ENCODE measurements around the gene PNPLA1.

Gene PNPLA1

GRCh38 chr6:36290668-36291620 is 21.1 kb downstream of the PNPLA1 start:
- Mint-ChIP-seq H3K27ac (no peak overlapping the region), H3K9me3 (ENCODE audit: low read depth) (no peaks in the 10 kb centered on the region), H3K4me3 (no peak overlapping the region), H3K36me3 (no peaks in the 10 kb centered on the region), H3K27me3 (peaks cover under 1% of the 10 kb centered on the region), H3K4me1 (ENCODE audit: low read depth) (peaks cover 10% of the 10 kb centered on the region)

- H3K27me3 Mint-ChIP-seq, result no peaks in the 10 kb centered on the region
- no peaks in the 10 kb centered on the region for H3K36me3 Mint-ChIP-seq
- no peak overlapping the region for H3K27ac Mint-ChIP-seq
- H3K4me1 Mint-ChIP-seq (ENCODE audit: low read depth), result peaks cover 7% of the 10 kb centered on the region
- H3K9me3 Mint-ChIP-seq (ENCODE audit: low read depth), result no peaks in the 10 kb centered on the region
- no peak overlapping the region for H3K4me3 Mint-ChIP-seq
Measured at GRCh38 chr6:36292170-36292569, 22.3 kb downstream of the PNPLA1 start.

- no peaks in the 10 kb centered on the region for H3K36me3 Mint-ChIP-seq
- no peak overlapping the region for H3K27ac Mint-ChIP-seq
- no peaks in the 10 kb centered on the region for H3K4me1 Mint-ChIP-seq (ENCODE audit: low read depth)
- no peaks in the 10 kb centered on the region for H3K27me3 Mint-ChIP-seq
- H3K4me3 Mint-ChIP-seq, result no peak overlapping the region
- no peaks in the 10 kb centered on the region for H3K9me3 Mint-ChIP-seq (ENCODE audit: low read depth)
Measured at GRCh38 chr6:36296240-36296639, 26.4 kb downstream of the PNPLA1 start.

- H3K27me3 Mint-ChIP-seq, result no peaks in the 10 kb centered on the region
- no peaks in the 10 kb centered on the region for H3K36me3 Mint-ChIP-seq
- no peak overlapping the region for H3K4me3 Mint-ChIP-seq
- H3K27ac Mint-ChIP-seq, result no peak overlapping the region
- H3K4me1 Mint-ChIP-seq (ENCODE audit: low read depth), result no peaks in the 10 kb centered on the region
- H3K9me3 Mint-ChIP-seq (ENCODE audit: low read depth), result no peaks in the 10 kb centered on the region
Measured at GRCh38 chr6:36297051-36297450, 27.2 kb downstream of the PNPLA1 start.

- Mint-ChIP-seq H3K4me1 (ENCODE audit: low read depth) (no peaks in the 10 kb centered on the region), H3K4me3 (no peak overlapping the region), H3K27me3 (no peaks in the 10 kb centered on the region), H3K27ac (no peak overlapping the region), H3K9me3 (ENCODE audit: low read depth) (no peaks in the 10 kb centered on the region), H3K36me3 (no peaks in the 10 kb centered on the region)
Measured at GRCh38 chr6:36297511-36297910, 27.7 kb downstream of the PNPLA1 start.

- Mint-ChIP-seq H3K9me3 (ENCODE audit: low read depth) (no peaks in the 10 kb centered on the region), H3K27ac (no peak overlapping the region), H3K4me3 (no peak overlapping the region), H3K36me3 (no peaks in the 10 kb centered on the region), H3K4me1 (ENCODE audit: low read depth) (peaks cover 2% of the 10 kb centered on the region), H3K27me3 (no peaks in the 10 kb centered on the region)
Measured at GRCh38 chr6:36298027-36298426, 28.2 kb downstream of the PNPLA1 start.

- H3K36me3 Mint-ChIP-seq, result no peaks in the 10 kb centered on the region
- H3K27ac Mint-ChIP-seq, result no peak overlapping the region
- H3K4me3 Mint-ChIP-seq, result no peak overlapping the region
- H3K27me3 Mint-ChIP-seq, result no peaks in the 10 kb centered on the region
- H3K4me1 Mint-ChIP-seq (ENCODE audit: low read depth), result peaks cover 2% of the 10 kb centered on the region
- H3K9me3 Mint-ChIP-seq (ENCODE audit: low read depth), result no peaks in the 10 kb centered on the region
Measured at GRCh38 chr6:36301085-36301658, 31.3 kb downstream of the PNPLA1 start.

GRCh38 chr6:36301781-36302180 is 31.9 kb downstream of the PNPLA1 start:
- H3K36me3 Mint-ChIP-seq, result no peaks in the 10 kb centered on the region
- no peaks in the 10 kb centered on the region for H3K9me3 Mint-ChIP-seq (ENCODE audit: low read depth)
- H3K27ac Mint-ChIP-seq, result no peak overlapping the region
- no peak overlapping the region for H3K4me3 Mint-ChIP-seq
- peaks cover 2% of the 10 kb centered on the region for H3K27me3 Mint-ChIP-seq
- H3K4me1 Mint-ChIP-seq (ENCODE audit: low read depth), result peaks cover 2% of the 10 kb centered on the region

GRCh38 chr6:36302227-36302976 is 32.5 kb downstream of the PNPLA1 start:
- Mint-ChIP-seq H3K9me3 (ENCODE audit: low read depth) (no peaks in the 10 kb centered on the region), H3K4me3 (no peak overlapping the region), H3K27me3 (peaks cover 2% of the 10 kb centered on the region), H3K36me3 (no peaks in the 10 kb centered on the region), H3K27ac (no peak overlapping the region), H3K4me1 (ENCODE audit: low read depth) (peaks cover 2% of the 10 kb centered on the region)

GRCh38 chr6:36305885-36306284 is 36.0 kb downstream of the PNPLA1 start:
- Mint-ChIP-seq H3K4me1 (ENCODE audit: low read depth) (peaks cover 2% of the 10 kb centered on the region), H3K27me3 (peaks cover 2% of the 10 kb centered on the region), H3K27ac (no peak overlapping the region), H3K36me3 (no peaks in the 10 kb centered on the region), H3K4me3 (no peak overlapping the region), H3K9me3 (ENCODE audit: low read depth) (no peaks in the 10 kb centered on the region)

- Mint-ChIP-seq H3K4me1 (ENCODE audit: low read depth) (peaks cover 2% of the 10 kb centered on the region), H3K27me3 (peaks cover 4% of the 10 kb centered on the region), H3K4me3 (no peak overlapping the region), H3K36me3 (no peaks in the 10 kb centered on the region), H3K9me3 (ENCODE audit: low read depth) (no peaks in the 10 kb centered on the region), H3K27ac (no peak overlapping the region)
Measured at GRCh38 chr6:36306375-36306774, 36.5 kb downstream of the PNPLA1 start.

- Mint-ChIP-seq H3K27me3 (peaks cover 4% of the 10 kb centered on the region), H3K36me3 (no peaks in the 10 kb centered on the region), H3K27ac (no peak overlapping the region), H3K4me1 (ENCODE audit: low read depth) (no peaks in the 10 kb centered on the region), H3K4me3 (no peak overlapping the region), H3K9me3 (ENCODE audit: low read depth) (no peaks in the 10 kb centered on the region)
Measured at GRCh38 chr6:36308514-36308913, 38.7 kb downstream of the PNPLA1 start.

GRCh38 chr6:36309203-36309602 is 39.3 kb downstream of the PNPLA1 start:
- Mint-ChIP-seq H3K27me3 (peaks cover 4% of the 10 kb centered on the region), H3K36me3 (no peaks in the 10 kb centered on the region), H3K4me3 (no peak overlapping the region), H3K9me3 (ENCODE audit: low read depth) (no peaks in the 10 kb centered on the region), H3K4me1 (ENCODE audit: low read depth) (no peaks in the 10 kb centered on the region), H3K27ac (no peak overlapping the region)

- H3K4me3 Mint-ChIP-seq, result no peak overlapping the region
- no peaks in the 10 kb centered on the region for H3K4me1 Mint-ChIP-seq (ENCODE audit: low read depth)
- no peaks in the 10 kb centered on the region for H3K36me3 Mint-ChIP-seq
- no peak overlapping the region for H3K27ac Mint-ChIP-seq
- peaks cover 4% of the 10 kb centered on the region for H3K27me3 Mint-ChIP-seq
- no peaks in the 10 kb centered on the region for H3K9me3 Mint-ChIP-seq (ENCODE audit: low read depth)
Measured at GRCh38 chr6:36309900-36310299, 40.0 kb downstream of the PNPLA1 start.
